ENCODE measurements around the gene VPREB3. TPM values are rescaled to one million over a fixed set of nuclear protein-coding genes. Genes with fewer than 3 reads are reported as not detected.

VPREB3 gene
- total and polyA plus RNA-seq, 7 donors, result 2.4 to 65.9 TPM; not detected in 5

DNA sequence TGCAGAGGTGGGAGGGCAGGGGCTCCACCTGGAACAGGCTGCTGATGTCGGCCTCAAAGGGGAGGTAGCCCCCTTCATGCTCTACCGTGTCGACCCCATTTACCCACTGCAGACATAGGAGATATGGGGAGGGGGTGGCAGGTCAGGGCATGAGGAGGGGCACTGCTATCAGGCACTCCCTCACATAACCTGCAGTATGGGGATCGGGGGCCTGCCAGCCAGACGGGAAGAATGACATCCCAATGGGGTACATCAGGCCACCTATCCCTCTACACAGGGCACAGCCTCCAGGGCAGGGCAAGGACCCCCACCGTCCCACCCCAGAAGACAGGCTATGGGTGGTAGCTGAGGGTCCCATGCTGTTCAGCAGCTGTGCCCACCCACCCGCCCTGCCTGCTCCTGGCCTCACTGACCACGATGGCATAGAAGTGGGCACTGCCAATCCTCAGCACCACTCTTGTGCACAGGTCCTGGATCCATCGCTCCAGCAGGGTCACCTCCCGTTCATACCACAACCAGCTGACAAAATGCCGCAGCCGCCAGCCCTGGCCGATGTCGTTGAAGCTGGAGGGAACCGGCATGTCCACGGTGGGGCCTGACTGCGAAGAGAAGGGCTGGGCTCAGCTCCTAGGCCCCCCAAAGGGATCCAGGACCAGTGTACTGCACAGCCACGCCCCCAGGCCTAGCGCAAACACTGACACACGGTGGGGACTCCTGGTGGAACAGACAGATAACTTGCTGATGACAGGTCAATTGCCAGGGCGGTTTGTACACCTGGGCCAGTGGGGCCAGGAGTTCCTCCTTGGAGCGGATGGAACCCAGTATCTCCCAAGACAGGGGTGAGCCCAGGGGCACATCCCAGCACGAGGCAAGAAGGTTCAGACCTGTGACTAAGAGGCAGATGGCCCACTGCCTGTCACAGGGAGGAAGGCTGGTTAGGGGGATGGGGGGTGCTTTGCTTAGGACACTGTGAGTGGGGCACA, 39.3 kb downstream of the VPREB3 start:
- Histone ChIP-seq H3K9me3 (no peaks in the 10 kb centered on the region), H3K4me1 (peaks cover 0 to 21% (median 14%) of the 10 kb centered on the region in 4 donors), H3K4me3 (no peak overlapping the region), H3K27ac (no peak overlapping the region), H3K36me3 (peaks cover 0 to 48% (median 25%) of the 10 kb centered on the region in 4 donors), H3K27me3 (no peaks in the 10 kb centered on the region)
- 91% methylated on average over 23 of the region's 23 CpGs for WGBS, 2 donors
- intact Hi-C loops (cut with DNase I), result loop anchor here (5.0 kb wide), 2 partner anchors 52 to 142 kb away; partner anchors contain the start of genes CHCHD10 and SLC2A11
- TF ChIP-seq POLR2AphosphoS5 (IDR thresholded peaks at IDR 0.05) (no peak), POLR2A (IDR thresholded peaks at IDR 0.05) (no peak), CTCF (IDR thresholded peaks at IDR 0.05) (no peak)
- no peak for DNase-seq

GRCh38 chr22:23713696-23714595, 40.3 kb downstream of the VPREB3 start:
- Histone ChIP-seq H3K36me3 (peaks cover 0 to 58% (median 29%) of the 10 kb centered on the region in 4 donors), H3K4me1 (peaks cover 0 to 21% (median 14%) of the 10 kb centered on the region in 4 donors), H3K4me3 (no peak overlapping the region), H3K27ac (no peak overlapping the region), H3K9me3 (no peaks in the 10 kb centered on the region), H3K27me3 (no peaks in the 10 kb centered on the region)
- intact Hi-C loops (cut with DNase I), result no loop called here
- no peak for DNase-seq
- 92 to 94% methylated on average over 28 of the region's 28 CpGs for WGBS, 2 donors
- TF ChIP-seq CTCF (IDR thresholded peaks at IDR 0.05) (no peak), POLR2A (IDR thresholded peaks at IDR 0.05) (no peak), EP300 (IDR thresholded peaks at IDR 0.05) (no peak), POLR2AphosphoS5 (IDR thresholded peaks at IDR 0.05) (no peak)

DNA sequence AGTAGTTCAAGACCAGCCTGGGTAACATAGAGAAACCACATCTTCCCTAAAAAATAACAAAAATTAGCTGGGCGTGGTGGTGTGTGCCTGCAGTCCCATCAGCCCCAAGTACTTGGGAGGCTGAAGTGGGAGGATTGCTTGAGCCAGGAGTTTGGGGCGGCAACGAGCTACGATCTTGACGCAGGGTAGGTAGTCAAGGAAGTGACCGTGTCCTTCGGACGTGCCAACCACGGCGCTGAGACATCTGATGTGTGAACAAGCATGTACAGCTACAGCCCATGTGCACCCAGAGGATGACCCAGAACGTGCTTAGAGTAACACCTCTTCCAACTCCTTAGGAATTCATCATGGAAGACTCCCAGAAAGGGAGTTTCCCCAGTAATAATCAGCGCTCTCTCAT, 42.0 kb downstream of the VPREB3 start:
- DNase-seq, result no peak
- Histone ChIP-seq H3K9me3 (no peaks in the 10 kb centered on the region), H3K27ac (no peak overlapping the region), H3K27me3 (no peaks in the 10 kb centered on the region), H3K4me3 (no peak overlapping the region), H3K4me1 (peaks cover 0 to 17% (median 10%) of the 10 kb centered on the region in 4 donors), H3K36me3 (peaks cover 0 to 75% (median 38%) of the 10 kb centered on the region in 4 donors)
- TF ChIP-seq POLR2AphosphoS5 (IDR thresholded peaks at IDR 0.05), result no peak
- TF ChIP-seq EP300 (IDR thresholded peaks at IDR 0.05), result no peak
- TF ChIP-seq POLR2A (IDR thresholded peaks at IDR 0.05), result no peak
- TF ChIP-seq CTCF (IDR thresholded peaks at IDR 0.05), result no peak
- intact Hi-C loops (cut with DNase I), result no loop called here
- 95 to 96% methylated on average over 12 of the region's 12 CpGs for WGBS, 2 donors

DNA sequence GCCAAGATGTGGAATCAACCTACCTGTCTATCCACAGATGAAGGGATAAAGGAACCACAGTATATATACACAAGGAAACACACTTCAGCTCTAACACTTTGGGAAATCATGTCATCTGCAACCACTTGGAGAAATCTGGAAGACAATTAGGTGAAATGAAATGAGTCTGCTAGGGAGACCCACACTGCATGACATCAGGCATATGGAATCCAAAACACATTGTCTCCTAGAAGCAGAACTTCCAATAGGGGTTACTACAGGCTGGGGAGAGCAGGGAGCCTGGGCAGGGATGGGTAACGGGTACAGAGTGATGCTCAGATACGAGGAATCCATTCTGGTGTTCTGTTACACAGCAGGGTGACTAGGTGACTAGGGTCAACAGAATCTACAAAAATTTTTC, 45.1 kb downstream of the VPREB3 start:
- Histone ChIP-seq H3K36me3 (peaks cover 0 to 100% (median 47%) of the 10 kb centered on the region in 4 donors), H3K9me3 (no peaks in the 10 kb centered on the region), H3K27me3 (no peaks in the 10 kb centered on the region), H3K4me3 (no peak overlapping the region), H3K4me1 (no peaks in the 10 kb centered on the region), H3K27ac (no peak overlapping the region)
- no peak for DNase-seq
- 90 to 93% methylated on average over 2 of the region's 2 CpGs for whole genome bisulfite sequencing, 2 donors
- TF ChIP-seq POLR2AphosphoS5 (IDR thresholded peaks at IDR 0.05) (no peak), CTCF (IDR thresholded peaks at IDR 0.05) (no peak), POLR2A (IDR thresholded peaks at IDR 0.05) (no peak), EP300 (IDR thresholded peaks at IDR 0.05) (no peak)
- intact Hi-C loops (cut with DNase I), result no loop called here

Data from sigmoid colon (tissue), 7 donors.